HL-60/S4 treated with phorbol 12-myristate 13-acetate at 8.2 ng/mL for 4 days and 3 days (cell line): ENCODE results near the gene STK38L.

Experiments
- in situ Hi-C: fragments of 300-500 bp; cut with MboI; formaldehyde crosslinking; loops from 2 replicates; pipeline ENCODE4 v1.15.0; 2022; ENCODE audit warnings: low sequenced_read_pairs

Gene STK38L

DNA sequence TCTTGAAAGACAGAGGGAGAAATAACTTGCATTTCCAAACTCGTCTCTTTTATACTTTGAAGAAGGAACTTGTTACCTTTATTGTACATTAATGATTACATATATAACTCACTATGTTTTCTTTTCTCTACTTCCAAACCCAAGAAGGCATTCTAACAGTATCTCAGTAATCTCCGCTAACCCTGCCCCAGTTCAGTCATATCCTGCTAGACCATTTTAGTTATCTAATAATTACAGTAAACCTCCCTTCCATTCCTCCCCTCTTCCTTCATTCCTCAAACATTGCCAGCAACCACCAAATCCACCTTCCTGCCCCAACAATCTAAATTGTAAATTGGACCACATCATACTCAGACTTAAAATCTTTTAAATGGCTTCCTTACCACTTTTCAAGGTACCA lies 30.6 kb downstream of the STK38L start:
- in situ Hi-C loops, result loop anchor here (25.0 kb wide), 1 partner anchor 237 kb away; no protein-coding TSS in a partner anchor

DNA sequence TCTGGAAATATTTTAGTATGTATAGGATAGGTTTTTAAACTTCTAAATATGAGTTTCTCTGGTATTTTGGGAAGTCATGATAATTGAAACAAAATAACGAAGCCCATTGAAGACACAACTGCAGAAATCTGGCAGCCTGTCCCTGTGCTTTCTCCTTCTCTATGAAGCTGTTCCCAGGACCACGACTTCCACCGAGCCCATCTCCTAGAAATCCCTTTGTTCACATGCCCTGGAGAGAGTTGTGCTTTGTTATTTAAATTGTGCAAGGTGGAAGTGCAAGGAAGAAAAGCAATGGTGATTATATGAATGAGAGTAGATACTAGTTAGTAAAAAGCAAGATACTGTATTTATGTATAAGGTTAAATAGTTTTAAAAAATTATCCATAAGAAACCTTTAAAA lies 32.2 kb downstream of the STK38L start:
- in situ Hi-C loops, result loop anchor here (25.0 kb wide), 1 partner anchor 239 kb away; no protein-coding TSS in a partner anchor

DNA sequence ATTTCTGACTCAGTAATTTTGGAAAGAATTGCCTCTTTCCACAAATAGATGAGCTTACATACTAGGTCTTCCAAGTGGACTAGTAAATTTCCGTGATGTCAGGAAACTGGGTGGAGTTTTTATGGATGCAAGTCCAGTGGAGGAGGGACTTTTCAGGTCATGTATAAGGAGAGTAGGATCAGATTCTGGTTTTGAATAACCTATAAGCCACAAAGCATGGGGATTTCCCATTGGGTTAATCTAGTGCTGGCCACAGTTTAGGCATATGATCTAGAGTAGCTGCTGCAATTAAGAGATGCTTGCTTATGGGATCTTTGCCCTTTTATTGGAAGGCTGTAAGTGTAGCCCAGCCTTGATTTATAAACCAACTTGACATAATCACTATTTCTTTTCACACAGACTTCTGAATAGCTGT lies 33.8 kb downstream of the STK38L start:
- in situ Hi-C loops, result loop anchor here (25.0 kb wide), 1 partner anchor 241 kb away; no protein-coding TSS in a partner anchor

DNA sequence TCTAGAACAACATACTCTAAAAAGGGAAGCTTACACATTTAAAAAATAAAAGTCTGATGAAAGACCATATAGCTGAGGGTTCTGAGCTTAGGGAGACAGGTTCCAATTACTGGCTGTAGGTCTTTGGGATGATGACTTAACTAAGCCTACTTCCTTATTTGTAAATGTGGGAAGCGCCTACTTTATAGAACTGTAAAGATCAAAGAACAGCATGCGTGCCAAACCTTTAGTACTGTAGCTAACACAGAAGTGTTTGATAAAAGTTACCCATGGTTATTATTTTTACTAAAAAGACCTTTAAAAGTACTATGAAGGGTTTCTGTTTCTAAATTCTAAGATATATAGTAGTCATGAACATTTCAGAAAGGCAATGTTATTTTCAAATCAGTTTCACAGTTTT lies 35.7 kb downstream of the STK38L start:
- in situ Hi-C loops, result loop anchor here (25.0 kb wide), 1 partner anchor 243 kb away; no protein-coding TSS in a partner anchor

DNA sequence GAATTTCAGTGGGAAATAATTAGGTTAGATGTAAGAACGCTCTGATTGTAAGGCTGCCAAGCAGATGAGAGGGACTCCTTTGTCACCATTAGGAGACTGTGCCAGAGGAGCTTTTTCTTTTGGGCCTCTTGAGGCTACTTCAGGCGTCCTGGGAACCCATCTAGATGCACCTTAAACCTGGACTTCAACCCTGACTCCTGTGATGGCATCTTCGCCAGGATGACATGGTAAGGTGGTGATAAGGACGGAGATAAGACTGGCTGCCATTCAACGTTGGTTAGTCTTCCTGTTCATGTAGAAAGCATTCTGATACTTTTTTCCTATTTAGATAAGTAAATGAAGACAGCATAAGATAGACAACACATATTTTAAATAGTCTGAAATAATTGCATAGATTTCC lies 36.3 kb downstream of the STK38L start:
- in situ Hi-C loops, result loop anchor here (25.0 kb wide), 1 partner anchor 243 kb away; no protein-coding TSS in a partner anchor

DNA sequence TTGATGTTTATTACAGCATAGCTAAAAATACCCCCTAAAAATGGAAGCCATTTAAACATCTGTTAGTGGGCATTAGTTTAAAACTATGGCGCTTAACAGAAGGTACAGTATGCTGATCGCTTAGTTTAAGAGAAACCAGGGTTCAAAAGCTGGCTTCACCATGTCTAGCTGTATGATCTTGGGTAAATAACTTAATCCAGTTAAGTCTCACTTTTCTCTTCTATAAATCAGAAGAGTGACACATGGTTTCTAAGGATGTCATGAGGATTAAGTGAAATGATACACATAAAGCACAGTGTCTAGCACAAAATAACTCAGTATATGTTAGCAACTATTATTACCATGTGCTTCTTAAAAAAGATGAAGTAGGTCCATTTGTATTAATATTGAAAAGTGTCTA lies 38.7 kb downstream of the STK38L start:
- in situ Hi-C loops, result loop anchor here (25.0 kb wide), 1 partner anchor 245 kb away; no protein-coding TSS in a partner anchor

DNA sequence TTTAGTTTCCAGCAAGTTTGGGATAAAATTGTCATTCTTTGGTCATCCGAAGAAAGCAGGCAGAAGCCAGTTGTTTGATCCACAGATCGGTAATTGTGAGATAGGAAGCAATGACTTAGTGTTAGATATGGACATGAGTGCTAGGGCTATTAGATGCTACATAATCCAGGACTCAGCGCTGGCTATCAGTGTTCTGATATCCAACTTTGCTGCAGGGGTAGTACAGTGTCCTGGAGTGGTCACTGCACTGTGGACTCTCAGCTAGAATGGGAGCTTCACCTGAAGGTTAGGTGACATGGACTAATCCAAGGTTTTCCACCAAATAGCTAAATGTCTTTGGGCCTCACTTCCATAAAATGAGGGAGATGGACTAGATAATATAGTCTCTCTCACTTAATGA lies 39.9 kb downstream of the STK38L start:
- in situ Hi-C loops, result loop anchor here (25.0 kb wide), 1 partner anchor 247 kb away; no protein-coding TSS in a partner anchor

DNA sequence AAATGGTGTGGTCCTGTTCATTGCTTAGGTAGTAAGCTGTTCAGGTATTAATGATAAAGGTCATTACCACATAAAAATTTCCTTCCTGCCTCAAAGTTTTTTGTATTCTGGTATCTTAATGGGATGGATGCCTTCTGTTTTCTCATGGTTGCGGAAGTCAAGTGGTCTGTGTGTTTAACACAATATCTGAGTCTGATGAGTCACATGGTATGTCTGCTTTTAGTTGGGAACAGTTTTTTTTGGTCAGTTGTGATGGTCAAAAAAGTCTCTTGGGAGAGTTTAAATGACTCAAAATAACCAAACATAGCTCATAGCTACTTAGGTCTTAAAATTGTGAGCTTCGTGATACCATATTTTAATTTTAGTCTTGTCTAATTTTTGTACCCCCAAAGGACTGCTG lies 40.7 kb downstream of the STK38L start:
- in situ Hi-C loops, result loop anchor here (25.0 kb wide), 1 partner anchor 247 kb away; no protein-coding TSS in a partner anchor

DNA sequence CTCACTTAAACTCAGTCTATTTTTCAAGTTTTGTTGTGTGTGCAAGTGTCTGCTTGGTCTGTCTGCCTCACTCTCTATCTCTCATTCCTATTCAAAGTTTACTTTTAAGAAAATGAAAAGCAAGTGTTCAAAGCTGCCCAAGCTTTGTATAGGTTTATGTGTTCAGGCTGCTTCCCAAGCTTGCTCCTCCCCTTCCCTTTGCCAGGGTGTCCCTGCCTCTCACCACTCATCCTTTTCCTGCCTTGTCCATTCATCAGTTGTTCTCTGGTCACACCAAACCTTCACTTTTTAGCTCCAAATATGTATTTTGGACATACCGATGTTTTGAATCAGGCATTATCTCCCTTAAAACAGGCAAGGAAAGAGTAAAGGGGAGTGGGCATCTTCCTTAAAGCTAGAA lies 41.3 kb downstream of the STK38L start:
- in situ Hi-C loops, result loop anchor here (25.0 kb wide), 1 partner anchor 248 kb away; no protein-coding TSS in a partner anchor

DNA sequence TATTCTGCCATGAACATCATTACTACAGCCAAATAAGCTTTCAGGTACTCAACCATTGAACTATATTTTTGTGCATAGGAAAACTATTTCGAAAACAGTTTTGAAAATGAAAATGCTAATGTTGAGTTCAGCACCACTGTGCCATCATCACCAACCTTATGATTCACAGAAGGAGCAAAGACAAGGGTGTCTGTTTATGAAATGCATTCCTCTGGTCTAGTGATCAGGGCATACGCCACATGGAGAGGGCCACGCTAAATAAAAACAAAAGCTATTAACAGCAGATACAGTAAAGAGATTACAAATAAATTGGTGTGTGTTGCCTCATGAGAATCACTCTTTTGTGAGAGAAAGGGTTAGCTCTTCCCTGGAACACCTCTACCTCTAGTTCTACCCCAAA lies 45.3 kb downstream of the STK38L start:
- in situ Hi-C loops, result loop anchor here (25.0 kb wide), 1 partner anchor 252 kb away; no protein-coding TSS in a partner anchor

DNA sequence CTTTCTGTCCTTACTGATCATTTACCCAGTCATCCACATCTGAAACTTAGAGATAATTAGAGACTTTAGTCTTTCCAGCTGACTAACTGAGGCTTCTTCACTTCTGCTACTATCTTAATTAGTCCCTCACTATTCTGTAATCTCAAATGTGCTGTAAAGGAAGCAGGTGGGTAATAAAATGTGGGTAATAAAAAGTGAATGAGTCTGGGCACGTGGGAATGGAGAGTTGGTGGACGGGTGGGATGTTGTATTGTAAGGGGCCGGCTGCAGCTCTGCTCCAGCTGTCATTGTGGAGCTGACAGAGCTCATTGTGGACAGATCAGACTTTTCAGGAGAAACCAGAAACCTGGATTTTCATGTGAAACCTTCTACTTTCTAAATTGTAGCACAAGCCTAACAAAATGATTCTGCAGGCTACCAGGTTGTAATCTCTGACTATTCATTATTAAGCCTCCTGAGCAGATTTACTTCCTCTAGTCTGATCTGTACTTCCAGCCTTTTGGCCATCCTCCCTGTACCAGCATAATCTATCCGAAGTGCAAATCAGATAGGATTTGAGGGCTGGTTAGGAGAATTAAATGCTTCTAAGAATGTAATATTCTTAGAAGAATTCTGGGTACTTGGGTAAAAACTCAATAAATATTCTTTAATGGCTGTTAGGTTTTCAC lies 46.5 kb downstream of the STK38L start:
- in situ Hi-C loops, result loop anchor here (25.0 kb wide), 1 partner anchor 253 kb away; no protein-coding TSS in a partner anchor

DNA sequence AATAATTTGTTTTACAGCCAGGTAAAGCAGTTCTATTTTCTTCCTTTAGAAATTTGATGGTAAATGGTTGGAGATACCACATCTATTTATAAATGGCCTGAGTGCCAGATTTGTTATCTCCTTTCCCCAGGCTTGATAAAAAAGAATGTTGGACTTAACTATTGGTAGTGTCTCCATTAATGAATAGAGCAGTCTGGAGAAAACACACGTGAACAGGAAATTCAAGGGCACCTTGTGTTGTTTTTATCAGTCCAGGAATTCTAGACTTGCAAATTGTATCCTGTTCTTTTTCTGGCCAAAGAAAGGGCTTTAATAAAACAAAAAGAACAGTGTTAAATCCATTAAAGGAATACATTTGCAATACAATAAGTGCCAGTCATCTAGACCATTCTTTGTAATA lies 47.8 kb downstream of the STK38L start:
- in situ Hi-C loops, result loop anchor here (25.0 kb wide), 1 partner anchor 255 kb away; no protein-coding TSS in a partner anchor

DNA sequence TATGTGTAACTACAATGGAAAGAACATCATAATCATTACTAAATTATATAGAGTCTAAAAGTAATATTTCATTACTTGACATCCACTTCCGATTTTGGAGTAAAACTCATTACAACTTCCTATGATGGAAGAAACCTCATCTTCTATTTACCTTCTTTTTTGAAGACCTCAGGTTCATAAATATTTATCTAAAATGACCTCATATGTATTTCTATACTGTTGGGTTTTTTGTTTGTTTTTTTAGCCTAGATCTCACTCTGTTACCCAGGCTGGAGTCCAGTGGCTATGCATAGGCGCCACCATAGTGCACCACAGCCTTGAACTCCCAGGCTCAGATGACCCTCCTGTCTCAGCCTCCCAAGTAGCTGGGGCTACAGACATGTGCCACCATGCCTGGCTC lies 48.6 kb downstream of the STK38L start:
- in situ Hi-C loops, result loop anchor here (25.0 kb wide), 1 partner anchor 255 kb away; no protein-coding TSS in a partner anchor

DNA sequence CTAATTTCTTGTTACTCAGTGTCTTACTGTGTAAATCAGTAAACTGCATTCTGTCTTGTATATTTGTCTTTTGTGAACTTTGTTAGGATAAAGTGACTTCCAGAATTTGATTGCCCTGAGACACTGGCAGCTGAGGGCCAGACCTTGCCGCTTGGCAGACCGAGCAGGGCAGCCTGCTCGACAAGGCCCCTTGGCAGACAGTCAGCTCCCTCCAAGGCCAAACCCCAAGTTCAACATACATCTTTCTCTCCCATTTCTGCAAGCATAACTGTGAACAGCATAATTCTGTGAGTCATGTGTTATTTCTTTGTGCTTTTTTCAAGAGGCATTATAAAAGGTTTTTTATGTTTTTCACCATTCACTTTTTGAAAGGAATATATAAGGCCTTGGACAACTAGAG lies 49.4 kb downstream of the STK38L start:
- in situ Hi-C loops, result loop anchor here (25.0 kb wide), 1 partner anchor 256 kb away; no protein-coding TSS in a partner anchor

DNA sequence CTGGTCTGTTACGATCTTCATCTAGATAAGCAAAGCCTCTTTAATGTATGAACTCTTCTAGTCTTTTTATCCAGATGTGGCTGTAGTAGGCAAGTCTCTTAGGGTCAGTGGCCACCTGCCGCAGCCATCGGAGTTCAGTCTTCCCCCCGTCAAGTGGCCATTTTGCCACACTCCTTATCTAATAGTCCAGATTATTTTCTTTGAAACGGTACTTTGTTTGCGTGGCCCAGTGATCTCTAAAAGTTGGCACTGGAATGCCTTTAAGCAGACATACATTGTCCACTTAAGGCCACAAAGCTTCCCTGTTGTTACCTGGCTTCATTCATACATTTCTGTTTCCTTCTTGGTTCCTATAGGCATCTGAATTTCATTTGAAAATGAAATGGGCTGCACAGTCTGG lies 52.6 kb downstream of the STK38L start:
- in situ Hi-C loops, result loop anchor here (25.0 kb wide), 1 partner anchor 259 kb away; no protein-coding TSS in a partner anchor

DNA sequence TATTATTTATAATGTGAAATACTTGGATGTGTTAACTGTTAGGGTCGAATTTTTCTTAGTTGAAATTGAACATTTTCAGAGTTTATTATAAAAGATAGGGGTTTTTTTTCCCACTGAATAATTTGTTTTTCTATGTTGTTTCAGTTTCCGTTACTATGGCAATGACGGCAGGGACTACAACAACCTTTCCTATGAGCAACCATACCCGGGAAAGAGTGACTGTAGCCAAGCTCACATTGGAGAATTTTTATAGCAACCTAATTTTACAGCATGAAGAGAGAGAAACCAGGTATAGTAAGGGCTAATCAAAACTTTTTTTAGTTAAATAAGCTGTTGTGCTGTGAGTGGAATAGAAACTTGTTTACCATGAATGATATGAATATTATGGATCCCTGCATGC lies 53.5 kb downstream of the STK38L start:
- in situ Hi-C loops, result loop anchor here (25.0 kb wide), 1 partner anchor 260 kb away; no protein-coding TSS in a partner anchor

DNA sequence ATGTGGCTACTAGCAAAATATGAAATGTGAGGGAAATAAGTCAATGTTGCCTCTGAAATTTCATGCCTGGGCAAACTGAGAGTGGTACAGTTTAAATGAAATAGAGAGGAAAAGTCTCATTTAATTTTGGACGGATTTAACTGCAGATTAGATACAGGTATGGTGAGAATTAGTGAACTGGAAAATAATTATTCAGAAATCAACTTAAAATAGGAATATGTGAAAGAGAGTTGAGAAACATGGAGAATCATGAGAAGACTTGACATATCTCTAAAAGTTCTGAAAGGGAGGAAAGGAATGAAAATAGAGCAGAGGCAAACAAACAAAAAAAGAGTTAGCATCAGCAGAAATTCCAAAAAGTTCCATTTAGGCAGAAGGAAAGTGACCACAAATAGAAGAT lies 55.0 kb downstream of the STK38L start:
- in situ Hi-C loops, result loop anchor here (25.0 kb wide), 1 partner anchor 262 kb away; no protein-coding TSS in a partner anchor

DNA sequence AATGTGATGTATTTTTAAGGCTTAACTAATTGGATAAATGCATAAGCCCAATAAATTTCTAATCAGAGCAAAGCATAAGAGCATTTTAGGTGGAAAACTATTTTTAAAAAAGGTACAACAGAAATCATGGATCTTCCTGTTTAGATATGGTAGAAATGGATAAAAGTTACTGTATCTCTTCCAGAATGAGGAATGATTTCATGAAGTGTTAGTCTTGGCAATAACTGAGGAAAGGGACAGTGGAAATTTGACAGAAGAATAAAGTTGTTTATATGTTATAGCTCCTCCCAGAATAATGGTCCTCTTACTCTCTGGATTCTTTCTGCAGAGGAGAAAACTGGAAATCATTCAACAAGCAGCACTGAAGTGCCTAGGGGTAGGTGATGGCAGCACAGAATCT lies 56.1 kb downstream of the STK38L start:
- in situ Hi-C loops, result no loop called here

DNA sequence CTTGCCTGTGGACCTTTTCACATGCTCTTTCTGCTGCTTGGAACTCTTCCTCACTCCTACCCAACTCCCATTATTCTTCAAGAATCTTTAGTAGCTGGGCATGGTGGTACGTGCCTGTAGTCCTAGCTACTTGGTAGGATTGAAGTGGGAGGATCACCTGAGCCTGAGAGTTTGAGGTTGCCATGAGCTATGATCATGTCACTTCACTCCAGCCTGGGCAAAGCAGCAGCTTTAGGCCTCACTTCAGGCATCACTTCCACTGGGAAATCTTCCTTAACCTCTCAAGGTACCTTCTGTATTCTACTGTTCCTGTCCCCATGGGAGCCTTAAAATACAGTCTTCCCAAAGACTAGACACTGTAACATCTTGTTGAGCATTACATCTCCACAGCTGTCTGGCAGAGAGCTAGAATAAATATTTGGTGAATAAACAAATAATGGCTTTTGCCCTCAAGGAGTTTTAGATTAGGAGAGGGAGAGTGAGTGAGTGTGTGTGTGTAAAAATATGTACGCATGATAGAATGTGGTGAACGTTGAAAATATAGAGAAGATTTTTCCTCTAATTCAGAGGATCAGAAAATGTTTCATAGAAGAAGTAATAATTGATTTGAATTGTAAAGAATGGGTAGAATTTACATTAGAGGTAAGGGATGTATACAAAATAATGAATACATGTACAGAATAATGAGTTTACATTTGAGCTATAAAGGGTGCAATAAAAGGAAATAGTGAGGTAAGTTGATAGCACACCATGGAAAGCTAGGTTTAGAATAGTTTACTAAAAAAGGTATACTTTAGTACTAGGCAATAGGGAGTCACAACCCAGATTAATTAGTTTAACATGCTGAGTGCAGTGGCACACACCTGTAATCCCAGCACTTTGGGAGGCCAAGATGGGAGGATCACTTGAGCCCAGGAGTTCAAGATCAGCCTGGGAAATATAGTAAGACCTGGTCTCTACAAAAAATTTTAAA lies 59.3 kb downstream of the STK38L start:
- in situ Hi-C loops, result no loop called here

DNA sequence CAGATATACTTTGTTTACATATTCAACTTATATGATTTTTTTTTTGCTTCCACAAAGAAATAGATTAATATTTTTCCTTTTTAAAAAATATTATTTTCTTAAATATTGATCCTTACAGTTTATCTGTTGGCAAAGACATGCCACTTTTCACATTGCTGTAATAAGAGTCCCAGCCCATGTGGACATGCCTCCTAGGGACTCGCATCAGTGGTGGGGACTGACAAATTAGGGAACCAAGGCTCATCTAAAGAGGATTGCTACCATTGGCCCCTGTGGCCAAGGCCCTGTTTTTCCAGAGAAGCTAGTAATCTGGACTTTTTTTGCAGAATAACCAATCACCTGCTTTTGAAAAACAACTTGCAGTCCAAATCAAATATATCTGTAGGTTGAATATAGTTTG lies 60.8 kb downstream of the STK38L start:
- in situ Hi-C loops, result no loop called here
